GM18511 (cell line): ENCODE data around the gene CHST7.
A peak's percentile ranks its signal among the peaks of the same experiment; 100 is the strongest.

Experiments used
- ATAC-seq: cut with Tn5 transposase; IDR thresholded peaks from one replicate; pipeline ENCODE4 v1.9.1; 2021; ENCODE audit warnings: mild to moderate bottlenecking, moderate library complexity; ENCODE audit not compliant: unreplicated experiment

The CHST7 gene

GRCh38 chrX:46572340-46572936, 1.1 kb upstream of the CHST7 start:
- peak; percentile 54 for ATAC-seq

GRCh38 chrX:46573892-46574773, 568 bp downstream of the CHST7 start:
- ATAC-seq = peak; percentile 38

GRCh38 chrX:46574774-46575381, 1.3 kb downstream of the CHST7 start:
- peak; percentile 23 for ATAC-seq

GRCh38 chrX:46575586-46575985, 2.0 kb downstream of the CHST7 start:
- ATAC-seq = no peak

- no peak for ATAC-seq
Measured at GRCh38 chrX:46575991-46576392, 2.4 kb downstream of the CHST7 start.

- no peak for ATAC-seq
Measured at GRCh38 chrX:46576458-46576857, 2.9 kb downstream of the CHST7 start.

- ATAC-seq = no peak
Measured at GRCh38 chrX:46577221-46578005, 3.8 kb downstream of the CHST7 start.

GRCh38 chrX:46579250-46579649, 5.7 kb downstream of the CHST7 start:
- ATAC-seq = no peak

- ATAC-seq = no peak
Measured at GRCh38 chrX:46580613-46581012, 7.0 kb downstream of the CHST7 start.

GRCh38 chrX:46582325-46582724, 8.8 kb downstream of the CHST7 start:
- no peak for ATAC-seq

- no peak for ATAC-seq
Measured at GRCh38 chrX:46582966-46583365, 9.4 kb downstream of the CHST7 start.

GRCh38 chrX:46584736-46585135, 11.2 kb downstream of the CHST7 start:
- ATAC-seq = no peak

GRCh38 chrX:46587158-46587557, 13.6 kb downstream of the CHST7 start:
- ATAC-seq = peak; percentile 80

- ATAC-seq = no peak
Measured at GRCh38 chrX:46587753-46588171, 14.2 kb downstream of the CHST7 start.

- ATAC-seq = no peak
Measured at GRCh38 chrX:46588263-46588662, 14.7 kb downstream of the CHST7 start.

GRCh38 chrX:46589977-46590723, 16.6 kb downstream of the CHST7 start:
- no peak for ATAC-seq

- ATAC-seq = no peak
Measured at GRCh38 chrX:46595084-46595483, 21.5 kb downstream of the CHST7 start.

GRCh38 chrX:46597208-46597607, 23.6 kb downstream of the CHST7 start:
- ATAC-seq = no peak

GRCh38 chrX:46597771-46598170, 24.2 kb downstream of the CHST7 start:
- ATAC-seq = no peak

- ATAC-seq = no peak
Measured at GRCh38 chrX:46599051-46599560, 25.5 kb downstream of the CHST7 start.
